ENCODE data around the gene RSAD2.
"Not testable (repeated sequence)": the region's sequence is repeated elsewhere in the genome, so short reads cannot be mapped to it uniquely, and the experiment has no call there.

The RSAD2 gene

DNA sequence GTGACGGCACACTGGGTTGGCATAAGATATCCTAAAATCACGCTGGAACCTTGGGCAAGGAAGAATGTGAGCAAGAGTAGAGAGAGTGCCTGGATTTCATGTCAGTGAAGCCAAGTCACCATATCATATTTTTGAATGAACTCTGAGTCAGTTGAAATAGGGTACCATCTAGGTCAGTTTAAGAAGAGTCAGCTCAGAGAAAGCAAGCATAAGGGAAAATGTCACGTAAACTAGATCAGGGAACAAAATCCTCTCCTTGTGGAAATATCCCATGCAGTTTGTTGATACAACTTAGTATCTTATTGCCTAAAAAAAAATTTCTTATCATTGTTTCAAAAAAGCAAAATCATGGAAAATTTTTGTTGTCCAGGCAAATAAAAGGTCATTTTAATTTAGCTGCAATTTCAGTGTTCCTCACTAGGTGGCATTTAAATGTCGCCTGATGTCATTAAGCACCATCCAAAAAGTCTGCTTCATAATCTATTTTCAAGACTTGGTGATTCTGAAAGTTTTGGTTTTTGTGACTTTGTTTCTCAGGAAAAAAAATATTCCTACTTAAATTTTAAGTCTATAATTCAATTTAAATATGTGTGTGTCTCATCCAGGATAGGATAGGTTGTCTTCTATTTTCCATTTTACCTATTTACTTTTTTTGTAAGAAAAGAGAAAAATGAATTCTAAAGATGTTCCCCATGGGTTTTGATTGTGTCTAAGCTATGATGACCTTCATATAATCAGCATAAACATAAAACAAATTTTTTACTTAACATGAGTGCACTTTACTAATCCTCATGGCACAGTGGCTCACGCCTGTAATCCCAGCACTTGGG, 19.6 kb downstream of the RSAD2 start:
- DNase-seq (ENCODE audit: extremely low spot score, insufficient read length, low read depth): no peak
- FAIRE-seq: peak; percentile 62

DNA sequence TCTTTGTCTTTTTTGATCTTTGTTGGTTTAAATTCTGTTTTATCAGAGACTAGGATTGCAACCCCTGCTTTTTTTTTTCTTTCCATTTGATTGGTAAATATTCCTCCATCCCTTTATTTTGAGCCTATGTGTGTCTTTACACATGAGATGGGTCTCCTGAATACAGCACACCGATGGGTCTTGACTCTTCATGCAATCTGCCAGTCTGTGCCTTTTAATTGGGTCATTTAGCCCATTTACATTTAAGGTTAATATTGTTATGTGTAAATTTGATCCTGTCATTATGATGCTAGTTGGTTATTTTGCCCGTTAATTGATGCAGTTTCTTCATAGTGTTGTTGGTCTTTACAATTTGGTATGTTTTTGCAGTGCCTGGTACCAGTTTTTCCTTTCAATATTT, 25.0 kb downstream of the RSAD2 start:
- FAIRE-seq; DNase-seq (ENCODE audit: extremely low spot score, insufficient read length, low read depth): not testable (repeated sequence)

DNA sequence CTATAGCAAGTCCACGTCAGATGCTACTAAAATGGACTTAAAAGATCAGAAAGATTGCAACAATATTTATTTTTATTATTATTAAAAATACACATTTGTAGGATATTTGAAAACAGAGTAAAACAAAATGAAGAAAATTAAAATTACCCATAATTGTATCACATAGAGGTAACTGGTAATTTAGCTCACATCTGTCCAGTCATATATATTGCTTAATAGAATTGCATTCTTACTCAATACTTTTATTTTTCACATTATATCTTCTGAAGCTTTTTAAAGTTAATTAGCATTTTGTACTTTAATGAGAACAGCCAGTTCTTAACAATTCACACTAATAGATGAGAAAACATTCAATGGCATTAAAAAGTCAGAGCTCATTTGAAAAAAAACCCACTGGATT, 28.1 kb downstream of the RSAD2 start:
- FAIRE-seq (no peak), DNase-seq (ENCODE audit: extremely low spot score, insufficient read length, low read depth) (no peak)

GRCh38 chr2:6906165-6906741, 28.7 kb downstream of the RSAD2 start:
- FAIRE-seq: no peak

DNA sequence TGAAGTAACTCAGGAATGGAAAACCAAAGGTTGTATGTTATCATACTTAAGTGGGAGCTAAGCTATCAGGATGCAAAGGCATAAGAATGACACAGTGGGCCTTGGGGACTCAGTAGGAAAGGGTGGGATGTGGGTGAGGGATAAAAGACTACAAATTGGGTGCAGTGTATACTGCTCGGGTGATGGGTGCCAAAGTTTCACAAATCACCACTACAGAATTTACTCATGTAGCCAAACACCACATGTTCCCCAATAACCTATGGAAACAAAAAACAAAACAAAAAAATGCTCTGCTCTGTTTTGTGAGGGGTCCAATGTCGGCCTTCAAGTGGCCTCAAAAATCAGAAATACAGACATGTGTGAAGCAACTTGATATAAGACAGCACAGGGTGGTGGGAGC, 30.7 kb downstream of the RSAD2 start:
- FAIRE-seq: no peak

More at GRCh38 chr2:6906165-6906741, 28.7 kb downstream of the RSAD2 start:
- DNase-seq (ENCODE audit: extremely low spot score, insufficient read length, low read depth): no peak

DNA sequence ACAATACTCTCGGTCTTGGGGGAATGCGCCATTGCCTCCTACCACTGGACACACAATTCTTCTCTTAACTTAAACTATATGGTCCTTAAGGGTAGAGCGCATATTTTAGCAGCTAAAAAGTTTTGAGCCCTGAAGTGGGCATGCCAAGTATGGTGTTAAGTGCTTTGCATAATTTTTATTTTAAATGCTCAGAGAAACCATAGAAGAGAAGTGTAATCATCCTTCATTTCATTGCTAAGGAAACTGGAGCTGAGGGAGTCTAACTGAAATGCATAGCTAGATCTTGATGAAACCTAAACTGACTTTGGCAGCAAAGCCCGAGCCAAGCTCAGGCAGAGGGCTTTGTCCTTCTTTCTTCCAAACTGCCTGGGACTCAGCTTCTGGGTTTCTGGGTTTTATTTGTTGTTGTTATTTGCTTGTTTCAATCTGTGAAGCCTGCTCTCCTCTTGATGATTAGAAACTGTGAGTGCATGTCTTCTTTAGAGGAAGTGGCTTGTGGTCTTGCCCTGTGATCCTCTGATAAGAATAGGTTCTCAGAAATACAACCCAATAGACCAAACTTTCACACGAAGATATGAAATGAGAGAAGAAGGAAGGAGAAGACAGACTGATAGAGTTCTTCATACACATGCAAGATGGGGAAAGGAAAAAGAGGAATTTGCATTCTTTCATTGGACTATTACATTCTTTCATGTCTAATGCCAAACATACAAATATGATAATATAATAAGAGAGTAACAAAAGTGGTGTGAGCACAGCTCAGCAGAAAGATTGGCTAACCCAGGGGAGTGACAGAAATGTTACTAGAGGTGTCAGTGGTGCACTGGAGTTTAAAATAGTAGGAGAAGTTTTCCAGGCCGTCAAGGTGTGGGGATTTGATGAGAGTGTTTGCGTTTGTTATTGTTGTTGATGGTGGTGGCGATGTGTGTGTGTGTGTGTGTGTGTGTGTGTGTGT, 32.1 kb downstream of the RSAD2 start:
- peak; percentile 93 for FAIRE-seq

More for the DNA sequence above, 30.7 kb downstream of the RSAD2 start:
- DNase-seq (ENCODE audit: extremely low spot score, insufficient read length, low read depth): no peak

DNA sequence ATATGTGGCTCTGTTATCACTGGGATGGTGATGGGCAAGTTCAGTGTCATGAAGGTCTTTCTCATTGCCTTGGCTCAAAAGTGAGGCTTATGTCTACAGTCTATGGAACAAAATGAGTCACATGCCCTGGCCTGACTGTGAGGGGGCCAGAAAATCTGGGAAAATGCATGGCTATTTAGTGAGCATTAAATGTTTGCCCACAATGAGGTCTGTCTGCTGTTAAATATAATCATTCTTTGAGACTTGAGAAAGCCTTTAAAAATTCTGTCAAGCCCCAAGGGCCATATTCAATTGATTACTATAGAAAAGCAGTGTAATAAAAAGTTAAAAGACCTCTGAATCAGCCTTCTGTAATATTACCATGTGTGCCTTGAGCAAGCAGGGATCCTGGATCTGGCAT, 34.1 kb downstream of the RSAD2 start:
- no peak for DNase-seq (ENCODE audit: extremely low spot score, insufficient read length, low read depth)
- FAIRE-seq: no peak

More for the DNA sequence above, 32.1 kb downstream of the RSAD2 start:
- no peak for DNase-seq (ENCODE audit: extremely low spot score, insufficient read length, low read depth)

- DNase-seq (ENCODE audit: extremely low spot score, insufficient read length, low read depth): no peak
- FAIRE-seq: no peak
Observed at GRCh38 chr2:6913415-6914157, 36.0 kb downstream of the RSAD2 start.

DNA sequence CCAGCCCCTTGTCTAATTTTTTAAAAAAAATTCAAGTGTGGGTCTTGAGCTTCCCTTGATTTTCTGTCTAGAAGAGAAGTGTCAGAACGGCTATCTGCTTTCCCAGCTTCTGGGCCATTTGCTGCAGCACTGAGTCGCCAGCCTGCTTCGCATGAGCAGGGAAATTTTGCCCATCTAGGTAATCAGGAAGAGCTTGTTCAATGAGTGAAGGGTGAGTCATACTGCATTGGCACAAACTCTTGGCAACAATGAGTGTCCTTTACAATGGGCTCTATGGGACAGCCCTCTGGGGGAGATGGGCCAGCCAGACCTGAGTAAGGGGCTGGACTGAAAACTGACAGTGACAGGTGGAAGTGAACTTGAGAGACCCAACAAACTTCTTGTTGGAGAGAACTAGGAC, 37.3 kb downstream of the RSAD2 start:
- FAIRE-seq (no peak), DNase-seq (ENCODE audit: extremely low spot score, insufficient read length, low read depth) (no peak)

- DNase-seq (ENCODE audit: extremely low spot score, insufficient read length, low read depth): no peak
- FAIRE-seq: no peak
Observed at GRCh38 chr2:6915399-6915798, 37.8 kb downstream of the RSAD2 start.

GRCh38 chr2:6916224-6916623, 38.6 kb downstream of the RSAD2 start:
- no peak for DNase-seq (ENCODE audit: extremely low spot score, insufficient read length, low read depth)
- FAIRE-seq: no peak

DNA sequence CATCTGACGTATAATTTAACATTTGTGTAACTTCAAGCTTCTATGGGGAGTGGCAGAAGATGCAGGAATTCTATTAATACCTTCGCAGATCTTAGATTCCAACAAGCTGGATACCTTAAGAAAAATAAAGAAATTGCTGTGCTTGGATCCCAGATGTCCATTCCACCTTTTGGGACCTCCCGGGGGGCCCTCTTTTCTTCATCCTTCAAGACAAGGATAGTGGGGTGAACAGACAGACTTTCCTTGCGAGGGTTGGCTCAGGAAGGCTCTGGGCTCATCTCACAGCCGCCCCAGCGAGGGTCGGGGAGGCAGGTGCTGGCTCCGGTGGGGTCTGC, 39.1 kb downstream of the RSAD2 start:
- no peak for DNase-seq (ENCODE audit: extremely low spot score, insufficient read length, low read depth)
- no peak for FAIRE-seq

DNA sequence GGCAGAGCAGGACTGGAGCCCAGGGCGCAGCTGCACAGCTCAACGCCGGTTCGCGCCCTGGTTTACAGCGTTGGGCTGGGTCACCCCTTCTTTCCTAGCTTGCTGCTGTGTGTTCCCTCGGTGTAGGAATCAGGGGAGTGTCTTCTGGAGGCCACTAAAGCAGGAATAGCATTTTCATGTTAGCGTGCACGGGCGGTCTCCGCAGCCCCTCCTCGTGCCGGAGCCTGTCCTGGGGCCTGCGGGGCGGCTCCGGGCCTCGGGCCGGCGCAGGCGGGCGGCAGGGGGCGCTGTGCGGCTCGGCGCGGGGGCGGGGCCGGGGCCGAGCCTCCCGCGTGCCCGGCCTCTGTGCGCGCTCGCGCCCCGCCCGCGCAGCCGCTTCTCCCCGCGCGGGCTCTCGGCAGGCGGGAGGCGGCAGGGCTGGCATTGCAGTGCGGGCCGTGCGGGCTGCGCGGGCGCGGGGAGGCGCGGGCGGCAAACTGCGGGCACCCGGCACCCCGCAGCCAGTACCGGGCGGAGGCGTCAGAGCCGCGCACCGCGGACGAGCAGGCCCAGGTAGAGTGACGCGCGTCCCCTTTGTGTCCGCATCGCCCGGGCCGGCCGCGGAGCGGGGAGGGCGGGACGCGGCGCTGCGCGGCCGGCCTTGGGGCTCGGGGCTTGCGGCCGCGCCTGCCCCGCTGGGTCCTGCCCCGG, 39.6 kb downstream of the RSAD2 start, which contains the start of gene RNF144A:
TSS of gene RNF144A (plus strand) at position 342 of the 690 bp plus-strand sequence. CDS start 79,515 bp downstream, outside the sequence.
- DNase-seq (ENCODE audit: extremely low spot score, insufficient read length, low read depth) (peak; percentile 75), FAIRE-seq (peak; percentile 9)

- no peak for FAIRE-seq
Observed at GRCh38 chr2:6917761-6918421, 40.3 kb downstream of the RSAD2 start.

DNA sequence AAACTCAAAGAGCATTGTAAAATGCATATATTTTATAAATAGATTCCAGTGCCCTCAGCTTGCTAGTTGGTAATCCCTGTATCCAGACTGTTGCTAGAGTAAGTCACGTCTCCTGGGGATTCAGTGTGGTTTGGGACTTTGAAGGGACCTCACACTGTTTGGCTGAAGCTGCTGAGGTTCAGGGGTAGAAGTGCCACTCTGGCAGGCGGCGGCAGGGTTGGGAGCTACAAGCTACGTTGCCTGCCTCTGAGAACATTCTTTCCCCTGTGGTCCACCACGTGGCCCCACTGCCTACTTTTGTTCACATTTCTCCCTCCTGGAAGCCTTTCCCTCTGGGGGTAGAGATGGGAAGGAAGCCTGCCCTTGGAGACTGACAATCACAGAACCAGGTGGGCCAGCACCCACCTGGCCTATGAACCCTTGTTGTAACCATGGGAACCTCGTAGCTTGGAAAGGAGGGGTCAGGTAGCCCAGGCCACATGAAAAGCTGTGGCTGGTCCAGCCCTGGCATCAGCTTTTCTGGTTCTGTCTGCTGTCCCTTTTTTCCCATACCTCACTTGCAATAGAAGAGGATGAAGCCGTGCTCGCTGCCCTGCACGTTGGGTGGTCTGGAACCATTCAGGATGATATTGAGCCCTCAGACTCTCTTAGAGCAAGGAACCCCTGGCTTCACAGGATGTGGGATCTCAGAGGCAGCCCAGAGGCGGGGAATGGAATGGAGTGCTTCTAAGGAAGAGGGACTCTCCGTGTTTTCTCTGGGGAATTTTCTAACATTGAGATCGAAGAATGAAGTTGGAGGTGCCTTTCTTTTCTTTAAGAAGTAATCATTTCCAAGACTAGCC, 42.5 kb downstream of the RSAD2 start:
- FAIRE-seq (no peak), DNase-seq (ENCODE audit: extremely low spot score, insufficient read length, low read depth) (no peak)

More at GRCh38 chr2:6917761-6918421, 40.3 kb downstream of the RSAD2 start:
- DNase-seq (ENCODE audit: extremely low spot score, insufficient read length, low read depth): no peak

GRCh38 chr2:6920743-6921064, 43.1 kb downstream of the RSAD2 start:
- no peak for FAIRE-seq
- no peak for DNase-seq (ENCODE audit: extremely low spot score, insufficient read length, low read depth)

DNA sequence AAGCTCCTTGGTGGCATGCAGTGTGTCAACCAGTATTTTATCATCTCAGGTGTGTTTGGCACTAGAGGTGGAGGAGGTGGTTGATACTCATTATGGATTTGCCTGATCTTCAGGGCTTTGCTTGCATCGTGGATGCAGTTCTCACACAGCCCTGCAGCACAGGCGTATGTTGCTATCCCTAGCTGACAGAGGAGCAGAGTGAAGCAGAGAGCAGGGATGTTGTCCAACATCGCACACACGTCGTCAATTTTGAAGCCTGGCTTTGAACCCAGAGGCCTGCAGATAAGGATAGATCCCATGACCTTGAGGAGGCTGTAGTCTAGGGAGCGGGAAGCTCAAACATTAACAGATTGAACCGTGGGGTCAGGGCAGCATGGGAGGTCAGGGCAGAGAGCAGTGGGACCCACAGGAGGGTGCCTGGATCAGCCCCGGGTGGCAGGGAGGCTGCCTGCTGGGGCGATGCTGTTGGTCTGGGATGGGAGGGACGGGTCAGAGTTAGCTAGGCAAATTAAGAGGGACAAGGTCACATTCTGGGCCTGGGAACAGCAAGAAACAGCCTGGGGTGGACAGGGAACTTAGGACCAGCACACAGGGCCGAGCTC, 43.8 kb downstream of the RSAD2 start:
- FAIRE-seq (no peak), DNase-seq (ENCODE audit: extremely low spot score, insufficient read length, low read depth) (no peak)

Measured in GM18507 (cell line).